Breast epithelium (tissue), 3 donors: ENCODE data around the gene TMEM254.

ENCODE experiments used
- CTCF ChIP-seq, 3 donors: fragments of 450-650 bp; IDR thresholded peaks; one replicate each; pipeline ENCODE4 v1.5.1; 2016 to 2017; ENCODE audit warnings: antibody characterized with exemption in 3 of 3, mild to moderate bottlenecking in 3 of 3, moderate library complexity in 3 of 3
- POLR2A ChIP-seq: fragments of 450-650 bp; IDR thresholded peaks from one replicate; pipeline ENCODE4 v1.6.1; 2016; ENCODE audit warnings: antibody characterized with exemption, mild to moderate bottlenecking, moderate library complexity

- TF ChIP-seq CTCF (IDR thresholded peaks at IDR 0.05), result no peak
- no peak for TF ChIP-seq POLR2A
Measured at GRCh38 chr10:80131499-80131901, 53.0 kb downstream of the TMEM254 start.
